WTC11 (cell line): ENCODE data around the gene UFM1. TPM values are rescaled to one million over a fixed set of nuclear protein-coding genes. Genes with fewer than 3 reads are reported as not detected.
"Not testable (repeated sequence)": the region's sequence is repeated elsewhere in the genome, so short reads cannot be mapped to it uniquely, and the experiment has no call there.

Source experiments
- ATAC-seq: fragments of 200-7000 bp; cut with Tn5 transposase; 2 replicates; pipeline ENCODE4 v1.10.0; 2021; ENCODE audit warnings: mild to moderate bottlenecking, moderate library complexity
- CTCF ChIA-PET: fragments of 300-600 bp; sonication (Branson Sonifier 250); formaldehyde crosslinking; loops from one replicate; lab custom pipeline; 2021; ENCODE audit warnings: antibody characterized with exemption; lab: Charles Lee
- POLR2A ChIA-PET: fragments of 350-600 bp; sonication (Branson Sonifier 250); formaldehyde crosslinking; loops from one replicate; lab custom pipeline; 2021; ENCODE audit warnings: antibody characterized with exemption; lab: Charles Lee
- DNase-seq: peaks from one replicate; pipeline ENCODE4 v3.0.0; 2021; ENCODE audit warnings: low spot score
- H3K27ac Mint-ChIP-seq: 2 replicates; pipeline ENCODE4 v1.8.0; 2021; ENCODE audit warnings: mixed read lengths
- H3K27me3 Mint-ChIP-seq: 2 replicates; pipeline ENCODE4 v1.8.0; 2021; ENCODE audit warnings: low read depth, mild to moderate bottlenecking, moderate library complexity, mixed read lengths
- H3K36me3 Mint-ChIP-seq: 2 replicates; pipeline ENCODE4 v1.8.0; 2021; ENCODE audit warnings: mixed read lengths
- H3K4me1 Mint-ChIP-seq: 2 replicates; pipeline ENCODE4 v1.8.0; 2022; ENCODE audit warnings: mixed read lengths
- H3K4me3 Mint-ChIP-seq: 2 replicates; pipeline ENCODE4 v1.8.0; 2021; ENCODE audit warnings: mild to moderate bottlenecking, moderate library complexity, mixed read lengths
- H3K9me3 Mint-ChIP-seq: 2 replicates; pipeline ENCODE4 v1.8.0; 2021; ENCODE audit warnings: mixed read lengths
- GRHL2 ChIP-seq: fragments of 250-450 bp; sonication (Bioruptor Pico); IDR thresholded peaks from 2 replicates; pipeline ENCODE4 v1.8.0; 2022; ENCODE audit warnings: mild to moderate bottlenecking, moderate library complexity; ENCODE audit not compliant: insufficient replicate concordance, severe bottlenecking
- JAZF1 ChIP-seq: fragments of 250-450 bp; sonication (Bioruptor Pico); IDR thresholded peaks from 2 replicates; pipeline ENCODE4 v1.9.0; 2021; ENCODE audit warnings: moderate library complexity, mild to moderate bottlenecking, inconsistent platforms
- RELA ChIP-seq: sonication (generic); formaldehyde crosslinking; IDR thresholded peaks from 2 replicates; pipeline ENCODE4 v1.8.1; 2022; ENCODE audit warnings: missing genetic modification reagents, mild to moderate bottlenecking, borderline replicate concordance
- SMAD3 ChIP-seq: sonication (generic); formaldehyde crosslinking; IDR thresholded peaks from 2 replicates; pipeline ENCODE4 v1.8.0; 2022; ENCODE audit warnings: missing genetic modification reagents, mild to moderate bottlenecking, borderline replicate concordance
- TP53 ChIP-seq: sonication (generic); formaldehyde crosslinking; IDR thresholded peaks from 2 replicates; pipeline ENCODE4 v1.8.1; 2023; ENCODE audit warnings: mild to moderate bottlenecking, missing genetic modification reagents
- ZBTB21 ChIP-seq: sonication (generic); formaldehyde crosslinking; IDR thresholded peaks from 2 replicates; pipeline ENCODE4 v1.8.1; 2023; ENCODE audit warnings: mild to moderate bottlenecking, missing genetic modification reagents, borderline replicate concordance
- ZNF263 ChIP-seq: sonication (generic); formaldehyde crosslinking; IDR thresholded peaks from 2 replicates; pipeline ENCODE4 v1.8.1; 2022; ENCODE audit warnings: low read depth, mild to moderate bottlenecking, moderate library complexity, missing genetic modification reagents
- ZNF416 ChIP-seq: fragments of 250-450 bp; sonication (Bioruptor Pico); IDR thresholded peaks from 2 replicates; pipeline ENCODE4 v1.9.0; 2021; ENCODE audit warnings: mild to moderate bottlenecking, inconsistent platforms
- ZNF423 ChIP-seq: fragments of 250-450 bp; sonication (Bioruptor Pico); IDR thresholded peaks from 2 replicates; pipeline ENCODE4 v2.1.2; 2022; ENCODE audit warnings: mild to moderate bottlenecking, moderate library complexity
- total RNA-seq: library from RNA; stranded (reverse); gene quantifications from 3 replicates; pipeline ENCODE4 v1.2.3, GENCODE V29; 2021
- TF ChIP-seq, protein P1 (sequence below): fragments of 200-600 bp; IDR thresholded peaks from 2 replicates; pipeline ENCODE4 v1.8.0; 2022; ENCODE audit warnings: antibody characterized with exemption
- TF ChIP-seq, protein P2 (sequence below): fragments of 250-450 bp; sonication (Bioruptor Pico); IDR thresholded peaks from 2 replicates; pipeline ENCODE4 v1.8.0; 2021; ENCODE audit warnings: mild to moderate bottlenecking
- TF ChIP-seq, protein P3 (sequence below): sonication (generic); formaldehyde crosslinking; IDR thresholded peaks from 2 replicates; pipeline ENCODE4 v1.8.0; 2023; ENCODE audit warnings: mild to moderate bottlenecking, missing genetic modification reagents
- TF ChIP-seq, protein P4 (sequence below): fragments of 250-450 bp; sonication (Bioruptor Pico); IDR thresholded peaks from 2 replicates; pipeline ENCODE4 v2.1.2; 2022; ENCODE audit warnings: mild to moderate bottlenecking, moderate library complexity
- TF ChIP-seq, protein P5 (sequence below): sonication (generic); formaldehyde crosslinking; IDR thresholded peaks from 2 replicates; pipeline ENCODE4 v1.8.1; 2023; ENCODE audit warnings: mild to moderate bottlenecking, missing genetic modification reagents
- TF ChIP-seq, protein P6 (sequence below): sonication (generic); formaldehyde crosslinking; IDR thresholded peaks from 2 replicates; pipeline ENCODE4 v1.8.1; 2022; ENCODE audit warnings: mild to moderate bottlenecking, moderate library complexity, missing genetic modification reagents

Gene UFM1
- total RNA-seq, 1 experiment from 2014 or later: 57.7 TPM

DNA sequence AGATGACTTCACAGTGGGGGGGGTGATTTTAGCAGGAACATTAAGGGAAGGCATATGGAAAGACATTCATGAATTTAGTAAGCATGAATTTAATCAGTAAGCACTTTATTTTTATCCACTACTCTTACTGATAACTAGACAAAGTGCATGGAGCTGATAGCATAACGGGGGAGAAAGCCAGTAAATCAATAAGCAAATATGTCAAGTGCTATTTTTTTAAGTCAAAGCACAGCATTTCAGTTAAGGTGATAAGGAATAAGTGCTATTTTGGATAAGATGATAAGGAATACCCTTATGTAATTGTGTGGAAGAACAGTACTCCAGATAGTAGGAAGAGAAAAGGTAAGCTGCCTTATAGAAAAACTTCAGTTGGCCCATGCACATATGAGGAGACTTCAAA lies 19.4 kb downstream of the UFM1 start:
- no peak overlapping the region for H3K27ac Mint-ChIP-seq
- TF ChIP-seq ZBTB21 (CRISPR knock-in tag) (no peak), ZNF416 (CRISPR knock-in tag) (no peak), JAZF1 (no peak), SMAD3 (no peak), TP53 (CRISPR knock-in tag) (no peak), GRHL2 (CRISPR knock-in tag) (no peak), ZNF423 (CRISPR knock-in tag) (no peak), ZNF263 (CRISPR knock-in tag) (no peak), RELA (CRISPR knock-in tag) (no peak)
- TF ChIP-seq, protein P1, sequence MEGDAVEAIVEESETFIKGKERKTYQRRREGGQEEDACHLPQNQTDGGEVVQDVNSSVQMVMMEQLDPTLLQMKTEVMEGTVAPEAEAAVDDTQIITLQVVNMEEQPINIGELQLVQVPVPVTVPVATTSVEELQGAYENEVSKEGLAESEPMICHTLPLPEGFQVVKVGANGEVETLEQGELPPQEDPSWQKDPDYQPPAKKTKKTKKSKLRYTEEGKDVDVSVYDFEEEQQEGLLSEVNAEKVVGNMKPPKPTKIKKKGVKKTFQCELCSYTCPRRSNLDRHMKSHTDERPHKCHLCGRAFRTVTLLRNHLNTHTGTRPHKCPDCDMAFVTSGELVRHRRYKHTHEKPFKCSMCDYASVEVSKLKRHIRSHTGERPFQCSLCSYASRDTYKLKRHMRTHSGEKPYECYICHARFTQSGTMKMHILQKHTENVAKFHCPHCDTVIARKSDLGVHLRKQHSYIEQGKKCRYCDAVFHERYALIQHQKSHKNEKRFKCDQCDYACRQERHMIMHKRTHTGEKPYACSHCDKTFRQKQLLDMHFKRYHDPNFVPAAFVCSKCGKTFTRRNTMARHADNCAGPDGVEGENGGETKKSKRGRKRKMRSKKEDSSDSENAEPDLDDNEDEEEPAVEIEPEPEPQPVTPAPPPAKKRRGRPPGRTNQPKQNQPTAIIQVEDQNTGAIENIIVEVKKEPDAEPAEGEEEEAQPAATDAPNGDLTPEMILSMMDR: no peak
- TF ChIP-seq, protein P2, sequence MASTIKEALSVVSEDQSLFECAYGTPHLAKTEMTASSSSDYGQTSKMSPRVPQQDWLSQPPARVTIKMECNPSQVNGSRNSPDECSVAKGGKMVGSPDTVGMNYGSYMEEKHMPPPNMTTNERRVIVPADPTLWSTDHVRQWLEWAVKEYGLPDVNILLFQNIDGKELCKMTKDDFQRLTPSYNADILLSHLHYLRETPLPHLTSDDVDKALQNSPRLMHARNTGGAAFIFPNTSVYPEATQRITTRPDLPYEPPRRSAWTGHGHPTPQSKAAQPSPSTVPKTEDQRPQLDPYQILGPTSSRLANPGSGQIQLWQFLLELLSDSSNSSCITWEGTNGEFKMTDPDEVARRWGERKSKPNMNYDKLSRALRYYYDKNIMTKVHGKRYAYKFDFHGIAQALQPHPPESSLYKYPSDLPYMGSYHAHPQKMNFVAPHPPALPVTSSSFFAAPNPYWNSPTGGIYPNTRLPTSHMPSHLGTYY: no peak
- TF ChIP-seq, protein P3, sequence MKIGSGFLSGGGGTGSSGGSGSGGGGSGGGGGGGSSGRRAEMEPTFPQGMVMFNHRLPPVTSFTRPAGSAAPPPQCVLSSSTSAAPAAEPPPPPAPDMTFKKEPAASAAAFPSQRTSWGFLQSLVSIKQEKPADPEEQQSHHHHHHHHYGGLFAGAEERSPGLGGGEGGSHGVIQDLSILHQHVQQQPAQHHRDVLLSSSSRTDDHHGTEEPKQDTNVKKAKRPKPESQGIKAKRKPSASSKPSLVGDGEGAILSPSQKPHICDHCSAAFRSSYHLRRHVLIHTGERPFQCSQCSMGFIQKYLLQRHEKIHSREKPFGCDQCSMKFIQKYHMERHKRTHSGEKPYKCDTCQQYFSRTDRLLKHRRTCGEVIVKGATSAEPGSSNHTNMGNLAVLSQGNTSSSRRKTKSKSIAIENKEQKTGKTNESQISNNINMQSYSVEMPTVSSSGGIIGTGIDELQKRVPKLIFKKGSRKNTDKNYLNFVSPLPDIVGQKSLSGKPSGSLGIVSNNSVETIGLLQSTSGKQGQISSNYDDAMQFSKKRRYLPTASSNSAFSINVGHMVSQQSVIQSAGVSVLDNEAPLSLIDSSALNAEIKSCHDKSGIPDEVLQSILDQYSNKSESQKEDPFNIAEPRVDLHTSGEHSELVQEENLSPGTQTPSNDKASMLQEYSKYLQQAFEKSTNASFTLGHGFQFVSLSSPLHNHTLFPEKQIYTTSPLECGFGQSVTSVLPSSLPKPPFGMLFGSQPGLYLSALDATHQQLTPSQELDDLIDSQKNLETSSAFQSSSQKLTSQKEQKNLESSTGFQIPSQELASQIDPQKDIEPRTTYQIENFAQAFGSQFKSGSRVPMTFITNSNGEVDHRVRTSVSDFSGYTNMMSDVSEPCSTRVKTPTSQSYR (CRISPR knock-in tag): no peak
- TF ChIP-seq, protein P4, sequence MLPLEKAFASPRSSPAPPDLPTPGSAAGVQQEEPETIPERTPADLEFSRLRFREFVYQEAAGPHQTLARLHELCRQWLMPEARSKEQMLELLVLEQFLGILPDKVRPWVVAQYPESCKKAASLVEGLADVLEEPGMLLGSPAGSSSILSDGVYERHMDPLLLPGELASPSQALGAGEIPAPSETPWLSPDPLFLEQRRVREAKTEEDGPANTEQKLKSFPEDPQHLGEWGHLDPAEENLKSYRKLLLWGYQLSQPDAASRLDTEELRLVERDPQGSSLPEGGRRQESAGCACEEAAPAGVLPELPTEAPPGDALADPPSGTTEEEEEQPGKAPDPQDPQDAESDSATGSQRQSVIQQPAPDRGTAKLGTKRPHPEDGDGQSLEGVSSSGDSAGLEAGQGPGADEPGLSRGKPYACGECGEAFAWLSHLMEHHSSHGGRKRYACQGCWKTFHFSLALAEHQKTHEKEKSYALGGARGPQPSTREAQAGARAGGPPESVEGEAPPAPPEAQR (CRISPR knock-in tag): no peak
- TF ChIP-seq, protein P5, sequence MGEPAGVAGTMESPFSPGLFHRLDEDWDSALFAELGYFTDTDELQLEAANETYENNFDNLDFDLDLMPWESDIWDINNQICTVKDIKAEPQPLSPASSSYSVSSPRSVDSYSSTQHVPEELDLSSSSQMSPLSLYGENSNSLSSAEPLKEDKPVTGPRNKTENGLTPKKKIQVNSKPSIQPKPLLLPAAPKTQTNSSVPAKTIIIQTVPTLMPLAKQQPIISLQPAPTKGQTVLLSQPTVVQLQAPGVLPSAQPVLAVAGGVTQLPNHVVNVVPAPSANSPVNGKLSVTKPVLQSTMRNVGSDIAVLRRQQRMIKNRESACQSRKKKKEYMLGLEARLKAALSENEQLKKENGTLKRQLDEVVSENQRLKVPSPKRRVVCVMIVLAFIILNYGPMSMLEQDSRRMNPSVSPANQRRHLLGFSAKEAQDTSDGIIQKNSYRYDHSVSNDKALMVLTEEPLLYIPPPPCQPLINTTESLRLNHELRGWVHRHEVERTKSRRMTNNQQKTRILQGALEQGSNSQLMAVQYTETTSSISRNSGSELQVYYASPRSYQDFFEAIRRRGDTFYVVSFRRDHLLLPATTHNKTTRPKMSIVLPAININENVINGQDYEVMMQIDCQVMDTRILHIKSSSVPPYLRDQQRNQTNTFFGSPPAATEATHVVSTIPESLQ (CRISPR knock-in tag): no peak
- TF ChIP-seq, protein P6, sequence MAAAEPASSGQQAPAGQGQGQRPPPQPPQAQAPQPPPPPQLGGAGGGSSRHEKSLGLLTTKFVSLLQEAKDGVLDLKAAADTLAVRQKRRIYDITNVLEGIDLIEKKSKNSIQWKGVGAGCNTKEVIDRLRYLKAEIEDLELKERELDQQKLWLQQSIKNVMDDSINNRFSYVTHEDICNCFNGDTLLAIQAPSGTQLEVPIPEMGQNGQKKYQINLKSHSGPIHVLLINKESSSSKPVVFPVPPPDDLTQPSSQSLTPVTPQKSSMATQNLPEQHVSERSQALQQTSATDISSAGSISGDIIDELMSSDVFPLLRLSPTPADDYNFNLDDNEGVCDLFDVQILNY (CRISPR knock-in tag): no peak
- no peaks in the 10 kb centered on the region for H3K27me3 Mint-ChIP-seq
- ChIA-PET POLR2A (no interaction called here), CTCF (no interaction called here)
- no peak overlapping the region for H3K4me3 Mint-ChIP-seq
- no peaks in the 10 kb centered on the region for H3K36me3 Mint-ChIP-seq
- H3K4me1 Mint-ChIP-seq: peaks cover 3% of the 10 kb centered on the region; the same call in 1 of the 2 replicates
- DNase-seq (no peak), ATAC-seq (no peak)
- H3K9me3 Mint-ChIP-seq: peaks cover 13% of the 10 kb centered on the region

DNA sequence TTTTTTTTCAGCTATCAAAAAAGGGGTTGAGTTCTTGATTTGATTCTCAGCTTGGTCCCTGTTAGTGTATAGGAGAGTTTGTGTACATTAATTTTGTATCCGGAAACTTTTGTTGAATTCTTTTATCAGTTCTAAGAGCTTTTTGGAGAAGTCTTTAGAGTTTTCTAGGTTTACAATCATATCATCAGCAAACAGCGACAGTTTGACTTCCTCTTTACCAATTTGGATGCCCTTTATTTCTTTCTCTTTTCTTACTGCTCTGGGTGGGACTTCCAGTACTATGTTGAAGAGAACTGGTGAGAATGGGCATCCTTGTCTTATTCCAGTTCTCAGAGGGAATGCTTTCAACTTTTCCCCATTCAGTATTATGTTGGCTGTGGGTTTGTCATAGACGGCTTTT lies 20.4 kb downstream of the UFM1 start:
- CTCF ChIA-PET, ATAC-seq, H3K27me3 Mint-ChIP-seq, H3K4me3 Mint-ChIP-seq, DNase-seq, POLR2A ChIA-PET, H3K27ac Mint-ChIP-seq, H3K36me3 Mint-ChIP-seq, H3K4me1 Mint-ChIP-seq: not testable (repeated sequence)
- peaks cover 13% of the 10 kb centered on the region for H3K9me3 Mint-ChIP-seq
